Measurements from ENCODE around the gene THEMIS2. TPM values are rescaled to one million over a fixed set of nuclear protein-coding genes. Genes with fewer than 3 reads are reported as not detected.

THEMIS2 gene
- total RNA-seq, 1 experiment from 2014 or later: 5.9 TPM

DNA sequence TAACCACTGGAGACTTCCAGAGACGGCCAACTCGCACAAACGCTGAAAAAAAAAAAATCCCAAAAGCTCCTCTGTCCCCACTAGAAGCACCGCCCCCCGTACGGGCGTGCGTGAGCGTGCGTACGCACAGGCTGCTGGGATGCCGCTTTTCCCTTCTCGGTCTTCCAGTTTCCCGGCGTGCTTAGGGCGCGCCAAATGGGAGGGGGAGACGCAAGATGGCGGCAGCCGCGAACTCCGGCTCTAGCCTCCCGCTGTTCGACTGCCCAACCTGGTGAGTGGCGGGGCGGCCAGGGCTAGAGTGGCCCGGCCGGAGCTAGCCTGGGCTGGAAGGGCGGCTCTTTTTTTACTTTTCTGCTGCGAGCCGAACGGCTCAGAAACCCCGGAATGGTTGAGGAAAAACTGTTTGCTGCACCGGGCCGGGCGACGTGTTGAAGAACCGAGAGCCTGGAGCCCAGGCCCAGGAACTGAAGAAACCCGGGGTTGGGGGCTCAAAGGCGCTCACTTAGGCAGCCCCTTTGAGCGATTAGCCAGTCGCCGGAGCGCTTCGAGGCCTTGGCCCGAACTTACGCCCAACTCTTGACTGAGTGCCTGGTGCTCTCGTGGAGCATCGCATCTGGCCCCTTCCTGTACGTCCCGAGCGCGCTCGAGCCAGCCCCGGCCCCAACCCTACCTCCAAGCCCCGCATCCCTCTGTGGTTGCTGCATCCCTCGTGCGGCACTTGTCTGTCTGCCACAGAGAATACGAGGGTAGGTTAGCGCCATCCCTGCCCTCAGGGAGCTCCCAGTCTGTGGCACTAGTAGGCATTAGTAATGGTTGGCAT, 41.5 kb upstream of the THEMIS2 start, which contains the start of gene PPP1R8:
TSS of gene PPP1R8 (plus strand) at position 162 of the 820 bp plus-strand sequence. CDS start at position 216, 54 bp downstream.
- TF ChIP-seq, protein P1, sequence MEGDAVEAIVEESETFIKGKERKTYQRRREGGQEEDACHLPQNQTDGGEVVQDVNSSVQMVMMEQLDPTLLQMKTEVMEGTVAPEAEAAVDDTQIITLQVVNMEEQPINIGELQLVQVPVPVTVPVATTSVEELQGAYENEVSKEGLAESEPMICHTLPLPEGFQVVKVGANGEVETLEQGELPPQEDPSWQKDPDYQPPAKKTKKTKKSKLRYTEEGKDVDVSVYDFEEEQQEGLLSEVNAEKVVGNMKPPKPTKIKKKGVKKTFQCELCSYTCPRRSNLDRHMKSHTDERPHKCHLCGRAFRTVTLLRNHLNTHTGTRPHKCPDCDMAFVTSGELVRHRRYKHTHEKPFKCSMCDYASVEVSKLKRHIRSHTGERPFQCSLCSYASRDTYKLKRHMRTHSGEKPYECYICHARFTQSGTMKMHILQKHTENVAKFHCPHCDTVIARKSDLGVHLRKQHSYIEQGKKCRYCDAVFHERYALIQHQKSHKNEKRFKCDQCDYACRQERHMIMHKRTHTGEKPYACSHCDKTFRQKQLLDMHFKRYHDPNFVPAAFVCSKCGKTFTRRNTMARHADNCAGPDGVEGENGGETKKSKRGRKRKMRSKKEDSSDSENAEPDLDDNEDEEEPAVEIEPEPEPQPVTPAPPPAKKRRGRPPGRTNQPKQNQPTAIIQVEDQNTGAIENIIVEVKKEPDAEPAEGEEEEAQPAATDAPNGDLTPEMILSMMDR (IDR thresholded peaks at IDR 0.05; ENCODE audit: unreplicated experiment): no peak
- Mint-ChIP-seq H3K27me3 (ENCODE audit: unreplicated experiment) (no peaks in the 10 kb centered on the region), H3K36me3 (ENCODE audit: insufficient read depth, unreplicated experiment) (peaks cover 25% of the 10 kb centered on the region), H3K4me3 (ENCODE audit: low read depth, unreplicated experiment) (peak within 1 kb of the TSS; percentile 88), H3K4me1 (ENCODE audit: low read depth, unreplicated experiment) (no peaks in the 10 kb centered on the region), H3K9me3 (ENCODE audit: low read depth, unreplicated experiment) (no peaks in the 10 kb centered on the region), H3K27ac (ENCODE audit: unreplicated experiment) (peak within 1 kb of the TSS; percentile 75)
- peak; percentile 88 for DNase-seq
- CTCF ChIA-PET: interaction anchor here (0.6 to 1.3 kb wide), 7 partner anchors 27 to 222 kb away, joined by 3 to 7 read pairs (median 4); partner anchors contain the start of gene FAM76A
- TSS peak; percentile 42 for BruUV-seq (replicated peaks)
- intact Hi-C loops (cut with micrococcal nuclease; ENCODE audit: unreplicated experiment): no loop called here

DNA sequence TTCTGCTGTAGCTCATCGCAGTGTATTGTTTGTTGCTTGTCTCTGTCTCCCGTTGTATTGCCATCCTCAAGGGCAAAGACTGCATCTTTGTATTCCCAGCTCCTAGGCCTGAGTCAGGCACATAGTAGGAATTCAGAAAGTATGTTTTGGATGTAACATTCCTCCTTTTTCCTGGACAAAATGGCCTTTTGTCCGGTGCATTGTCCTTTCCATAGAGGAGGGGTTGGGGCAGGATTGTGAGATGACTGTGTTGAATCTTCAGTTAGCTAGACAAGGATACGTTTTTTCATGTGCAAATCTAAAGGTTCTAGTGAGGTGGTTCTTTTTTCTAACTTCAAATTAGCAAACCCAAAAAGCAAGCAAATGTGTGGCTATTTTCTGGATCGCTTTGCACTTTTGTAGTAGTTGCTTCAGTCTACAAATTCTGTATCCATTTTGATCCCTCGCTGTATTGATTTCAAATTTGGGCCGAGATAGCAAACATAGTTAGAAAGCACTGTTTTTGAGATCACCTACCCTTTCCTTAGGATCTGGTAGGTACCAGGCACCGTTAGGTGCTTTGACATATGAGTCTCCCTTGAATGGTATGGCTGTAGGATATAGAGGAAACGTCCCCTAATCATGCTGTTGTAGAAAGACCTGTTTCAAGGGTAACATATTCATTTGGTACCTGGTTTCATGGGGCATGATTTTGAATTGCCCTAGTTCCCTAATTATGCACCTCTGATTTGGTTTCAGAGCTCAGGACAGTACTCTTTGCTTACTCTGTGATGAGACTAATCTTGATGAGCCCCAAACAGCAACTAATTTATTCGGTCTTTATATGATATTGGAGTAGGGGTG, 40.6 kb upstream of the THEMIS2 start:
- intact Hi-C loops (cut with micrococcal nuclease; ENCODE audit: unreplicated experiment): no loop called here
- H3K27me3 Mint-ChIP-seq (ENCODE audit: unreplicated experiment): no peaks in the 10 kb centered on the region
- peak overlapping the region; percentile 75 for H3K27ac Mint-ChIP-seq (ENCODE audit: unreplicated experiment)
- H3K4me1 Mint-ChIP-seq (ENCODE audit: low read depth, unreplicated experiment): no peaks in the 10 kb centered on the region
- DNase-seq: no peak
- TF ChIP-seq, protein P1 (IDR thresholded peaks at IDR 0.05; ENCODE audit: unreplicated experiment): no peak
- CTCF ChIA-PET: interaction anchor here (0.6 kb wide), 4 partner anchors 32 to 223 kb away, joined by 3 to 5 read pairs (median 4); no protein-coding TSS in a partner anchor
- no peaks in the 10 kb centered on the region for H3K9me3 Mint-ChIP-seq (ENCODE audit: low read depth, unreplicated experiment)
- H3K4me3 Mint-ChIP-seq (ENCODE audit: low read depth, unreplicated experiment): peak overlapping the region; percentile 88
- peaks cover 25% of the 10 kb centered on the region for H3K36me3 Mint-ChIP-seq (ENCODE audit: insufficient read depth, unreplicated experiment)
- BruUV-seq (replicated peaks): no TSS peak

DNA sequence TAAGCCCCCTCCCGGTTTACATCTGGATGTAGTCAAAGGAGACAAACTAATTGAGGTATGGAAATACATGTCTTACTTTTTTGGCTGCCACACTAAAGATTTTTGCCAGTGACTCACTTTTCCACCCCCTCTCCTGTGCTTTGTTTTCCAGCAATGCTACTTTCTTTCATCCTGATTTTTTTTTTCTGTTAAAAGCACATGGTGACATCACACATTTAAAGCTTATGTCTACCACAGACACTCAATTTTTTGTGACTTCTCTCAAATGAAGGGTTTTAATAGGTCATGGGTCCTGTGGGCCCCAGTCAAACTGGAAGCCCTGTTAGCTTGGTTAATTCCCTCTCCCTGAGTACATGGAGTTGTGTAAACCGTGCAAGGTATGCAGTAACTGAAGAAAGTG, 39.6 kb upstream of the THEMIS2 start:
- no peaks in the 10 kb centered on the region for H3K9me3 Mint-ChIP-seq (ENCODE audit: low read depth, unreplicated experiment)
- intact Hi-C loops (cut with micrococcal nuclease; ENCODE audit: unreplicated experiment): no loop called here
- peak overlapping the region; percentile 88 for H3K4me3 Mint-ChIP-seq (ENCODE audit: low read depth, unreplicated experiment)
- no TSS peak for BruUV-seq (replicated peaks)
- H3K27me3 Mint-ChIP-seq (ENCODE audit: unreplicated experiment): no peaks in the 10 kb centered on the region
- peaks cover 25% of the 10 kb centered on the region for H3K36me3 Mint-ChIP-seq (ENCODE audit: insufficient read depth, unreplicated experiment)
- no peaks in the 10 kb centered on the region for H3K4me1 Mint-ChIP-seq (ENCODE audit: low read depth, unreplicated experiment)
- TF ChIP-seq, protein P1 (IDR thresholded peaks at IDR 0.05; ENCODE audit: unreplicated experiment): no peak
- no peak overlapping the region for H3K27ac Mint-ChIP-seq (ENCODE audit: unreplicated experiment)
- CTCF ChIA-PET: interaction anchor here (0.6 kb wide), 1 partner anchor 85 kb away, joined by 4 read pairs; no protein-coding TSS in a partner anchor
- no peak for DNase-seq

DNA sequence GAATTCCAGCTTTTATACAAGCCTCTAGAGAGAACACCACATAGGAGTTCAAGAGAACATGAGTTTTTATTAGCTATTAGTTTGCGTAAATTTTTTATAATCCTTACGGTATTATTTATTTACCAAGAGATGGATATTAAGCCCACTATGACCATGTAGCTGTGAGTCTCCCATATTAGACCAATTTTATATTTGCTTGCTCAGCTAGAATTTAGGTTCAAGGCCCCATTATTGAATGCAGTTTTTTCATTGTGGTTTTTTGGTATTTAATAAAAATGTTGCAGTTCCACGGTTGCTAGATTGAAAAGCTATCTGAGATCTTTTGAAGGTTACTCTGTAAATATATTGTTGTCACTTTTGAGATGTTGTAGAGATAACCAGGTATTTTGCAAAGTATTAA, 38.9 kb upstream of the THEMIS2 start:
- H3K4me1 Mint-ChIP-seq (ENCODE audit: low read depth, unreplicated experiment): no peaks in the 10 kb centered on the region
- CTCF ChIA-PET: no interaction called here
- peaks cover 25% of the 10 kb centered on the region for H3K36me3 Mint-ChIP-seq (ENCODE audit: insufficient read depth, unreplicated experiment)
- no peak overlapping the region for H3K4me3 Mint-ChIP-seq (ENCODE audit: low read depth, unreplicated experiment)
- H3K27ac Mint-ChIP-seq (ENCODE audit: unreplicated experiment): no peak overlapping the region
- DNase-seq: no peak
- no peaks in the 10 kb centered on the region for H3K9me3 Mint-ChIP-seq (ENCODE audit: low read depth, unreplicated experiment)
- no peaks in the 10 kb centered on the region for H3K27me3 Mint-ChIP-seq (ENCODE audit: unreplicated experiment)
- intact Hi-C loops (cut with micrococcal nuclease; ENCODE audit: unreplicated experiment): no loop called here
- TF ChIP-seq, protein P1 (IDR thresholded peaks at IDR 0.05; ENCODE audit: unreplicated experiment): no peak
- no TSS peak for BruUV-seq (replicated peaks)
